ENCODE measurements around the gene LY86.

Gene LY86

GRCh38 chr6:6588064-6588923, at the start of gene LY86:
LY86 (plus strand) TSS chr6:6588720; CDS start chr6:6588735, 15 bp downstream.
- peak; percentile 31 for DNase-seq

- DNase-seq = no peak
Observed at GRCh38 chr6:6539036-6539435, 49.5 kb upstream of the LY86 start.

GRCh38 chr6:6542357-6542756, 46.2 kb upstream of the LY86 start:
- DNase-seq = no peak

GRCh38 chr6:6543181-6543879, 45.2 kb upstream of the LY86 start:
- peak; percentile 28 for DNase-seq

- no peak for DNase-seq
Observed at GRCh38 chr6:6545616-6546317, 42.8 kb upstream of the LY86 start.

- no peak for DNase-seq
Observed at GRCh38 chr6:6546318-6547109, 42.0 kb upstream of the LY86 start.

GRCh38 chr6:6547110-6547879, 41.2 kb upstream of the LY86 start:
- peak; percentile 91 for DNase-seq

- no peak for DNase-seq
Observed at GRCh38 chr6:6556161-6556737, 32.3 kb upstream of the LY86 start.

GRCh38 chr6:6556738-6557503, 31.6 kb upstream of the LY86 start:
- DNase-seq = no peak

- DNase-seq = no peak
Observed at GRCh38 chr6:6557504-6557839, 31.0 kb upstream of the LY86 start.

- DNase-seq = no peak
Observed at GRCh38 chr6:6557886-6558285, 30.6 kb upstream of the LY86 start.

- DNase-seq = no peak
Observed at GRCh38 chr6:6559994-6560570, 28.4 kb upstream of the LY86 start.

GRCh38 chr6:6560909-6561308, 27.6 kb upstream of the LY86 start:
- DNase-seq = no peak

GRCh38 chr6:6564154-6564553, 24.4 kb upstream of the LY86 start:
- no peak for DNase-seq

GRCh38 chr6:6565069-6565468, 23.5 kb upstream of the LY86 start:
- no peak for DNase-seq

- DNase-seq = no peak
Observed at GRCh38 chr6:6565488-6565887, 23.0 kb upstream of the LY86 start.

GRCh38 chr6:6566766-6567165, 21.8 kb upstream of the LY86 start:
- no peak for DNase-seq

- DNase-seq = no peak
Observed at GRCh38 chr6:6569096-6569810, 19.3 kb upstream of the LY86 start.

- no peak for DNase-seq
Observed at GRCh38 chr6:6569811-6570164, 18.7 kb upstream of the LY86 start.

All from midbrain (tissue), 1 donor.